ENCODE results near the gene TMEM185B.
"Not testable (repeated sequence)": the region's sequence is repeated elsewhere in the genome, so short reads cannot be mapped to it uniquely, and the experiment has no call there.

The TMEM185B gene

DNA sequence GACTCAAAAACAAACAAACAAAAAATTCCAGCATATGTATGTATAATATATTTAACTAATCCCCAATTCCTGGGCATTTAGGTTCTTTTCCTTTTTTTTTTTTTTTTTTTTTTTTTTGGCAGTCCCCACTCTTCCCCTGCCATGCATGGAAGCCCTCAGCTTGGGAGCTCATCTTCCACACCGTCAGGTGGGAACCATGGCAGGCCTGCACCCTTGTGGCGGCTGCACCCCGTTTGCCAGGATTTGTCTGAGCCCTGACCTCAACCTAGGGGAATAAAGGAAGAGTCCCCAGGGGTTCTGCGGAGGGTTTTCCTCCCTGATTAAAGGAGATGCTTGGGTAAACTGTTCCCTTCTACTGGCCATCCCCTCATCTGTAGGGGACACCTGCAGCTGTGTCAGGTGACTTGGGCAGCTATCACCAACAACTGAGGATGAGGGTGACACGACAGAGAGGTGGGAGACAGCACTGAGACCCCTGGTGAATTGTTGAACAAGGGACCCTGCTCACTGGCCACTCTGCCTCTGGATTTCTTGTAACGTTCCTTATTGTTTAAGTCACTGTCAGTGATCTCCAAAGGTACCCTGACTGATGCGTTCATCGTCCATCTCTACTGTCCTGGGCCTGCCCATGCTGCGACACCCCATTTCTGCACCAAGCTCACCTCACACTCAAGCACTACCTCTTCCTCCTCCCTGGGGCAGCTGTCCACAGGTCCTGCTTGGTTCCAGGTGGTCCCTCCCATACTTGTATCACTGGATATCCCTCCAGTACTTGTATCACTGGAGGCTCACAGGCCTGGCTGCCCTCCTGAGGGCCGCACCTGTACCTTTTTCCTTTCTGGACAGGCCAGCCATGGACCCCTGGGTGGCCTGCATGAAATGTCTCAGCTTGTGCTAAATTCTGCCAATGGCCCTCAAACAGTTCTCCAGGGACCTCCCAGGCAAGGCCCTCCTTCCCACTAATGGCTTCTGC is 14.5 kb downstream of the TMEM185B start:
- Mint-ChIP-seq H3K4me1 (no peaks in the 10 kb centered on the region), H3K27ac (no peak overlapping the region), H3K27me3 (no peaks in the 10 kb centered on the region), H3K9me3 (no peaks in the 10 kb centered on the region), H3K4me3 (no peak overlapping the region)
- ATAC-seq: no peak
- DNase-seq: no peak

DNA sequence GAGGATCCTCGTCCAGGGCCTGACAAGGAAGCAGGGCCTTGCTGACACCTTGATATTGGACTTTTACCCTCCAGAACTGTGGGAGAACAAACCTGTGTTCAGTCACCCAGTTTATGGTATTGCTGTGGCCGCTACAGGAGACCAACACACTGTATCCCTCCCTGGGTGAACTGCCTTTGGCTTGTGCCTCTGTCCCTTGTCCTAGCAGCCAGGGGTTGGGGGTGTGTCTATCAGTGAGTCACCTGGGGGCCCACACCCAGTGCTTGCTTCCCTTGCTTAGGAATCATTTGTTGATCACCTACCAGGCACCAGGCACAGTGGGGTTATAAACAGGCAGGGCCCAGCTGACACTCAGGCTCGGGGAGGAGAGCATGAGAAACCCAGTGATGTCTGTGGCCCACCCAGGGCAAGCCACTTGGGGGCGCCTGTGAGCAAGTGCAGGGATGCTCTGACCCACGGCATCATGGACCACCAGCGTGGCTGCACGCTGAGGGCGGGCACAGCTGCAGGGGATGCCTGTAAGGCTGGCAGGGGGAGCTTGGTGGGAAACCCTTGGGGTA is 17.1 kb downstream of the TMEM185B start:
- no peak overlapping the region for H3K27ac Mint-ChIP-seq
- peak; percentile 48 to 52 for DNase-seq
- no peaks in the 10 kb centered on the region for H3K9me3 Mint-ChIP-seq
- peak; percentile 53 for ATAC-seq
- no peak overlapping the region for H3K4me3 Mint-ChIP-seq
- no peaks in the 10 kb centered on the region for H3K27me3 Mint-ChIP-seq
- no peaks in the 10 kb centered on the region for H3K4me1 Mint-ChIP-seq

DNA sequence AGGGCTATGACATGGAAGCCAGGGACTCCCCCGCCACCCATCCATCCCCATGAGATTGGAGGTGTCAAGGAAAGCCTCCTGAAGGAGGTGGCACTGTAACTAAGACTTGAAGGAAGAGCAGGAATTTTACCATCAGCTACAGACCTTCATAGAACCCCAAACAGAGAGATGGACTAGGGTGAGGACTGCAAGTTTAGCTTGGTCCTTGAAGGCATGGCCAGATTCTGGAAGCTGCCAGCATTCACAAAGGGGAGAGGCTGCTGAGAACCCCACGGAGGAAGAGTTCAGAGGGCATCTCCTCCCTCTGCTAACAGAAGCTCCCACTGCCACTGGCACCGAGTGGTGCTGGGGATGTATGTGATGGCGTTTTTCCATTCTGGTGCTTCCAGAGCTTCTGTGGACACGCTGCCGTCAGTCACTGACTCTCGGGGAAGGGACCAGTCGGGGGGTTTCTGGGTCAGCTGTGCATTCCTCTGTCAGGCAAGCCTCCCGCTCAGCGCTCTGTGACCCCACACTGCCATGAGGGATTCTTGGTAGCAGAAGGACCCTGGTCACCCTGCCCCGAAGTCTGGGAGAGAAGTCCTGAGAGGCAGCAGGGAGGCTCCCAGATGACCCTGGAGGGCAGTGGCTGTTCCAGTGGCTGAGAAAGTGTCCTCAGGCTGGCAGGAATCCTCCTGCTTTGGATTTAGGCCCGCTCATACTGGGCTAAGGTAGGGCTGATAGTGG is 18.1 kb downstream of the TMEM185B start:
- no peak for ATAC-seq
- no peak overlapping the region for H3K4me3 Mint-ChIP-seq
- peak in 1 of 2 donors; percentile 3 for DNase-seq
- no peaks in the 10 kb centered on the region for H3K4me1 Mint-ChIP-seq
- no peaks in the 10 kb centered on the region for H3K27me3 Mint-ChIP-seq
- H3K9me3 Mint-ChIP-seq: no peaks in the 10 kb centered on the region
- no peak overlapping the region for H3K27ac Mint-ChIP-seq

GRCh38 chr2:120204417-120204816 is 18.8 kb downstream of the TMEM185B start:
- Mint-ChIP-seq H3K4me3 (no peak overlapping the region), H3K27me3 (no peaks in the 10 kb centered on the region), H3K27ac (no peak overlapping the region), H3K9me3 (no peaks in the 10 kb centered on the region), H3K4me1 (no peaks in the 10 kb centered on the region)
- ATAC-seq: peak; percentile 24
- DNase-seq: no peak

- Mint-ChIP-seq H3K4me1 (no peaks in the 10 kb centered on the region), H3K27ac (no peak overlapping the region), H3K27me3 (no peaks in the 10 kb centered on the region), H3K9me3 (peaks cover under 1 to 2% of the 10 kb centered on the region in 2 donors), H3K4me3 (no peak overlapping the region)
- ATAC-seq (peak; percentile 6), DNase-seq (no peak)
Observed at GRCh38 chr2:120204022-120204405, 19.2 kb downstream of the TMEM185B start.

- DNase-seq: no peak
- no peaks in the 10 kb centered on the region for H3K27me3 Mint-ChIP-seq
- H3K9me3 Mint-ChIP-seq: peaks cover 5 to 7% of the 10 kb centered on the region in 2 donors
- H3K4me1 Mint-ChIP-seq: no peaks in the 10 kb centered on the region
- H3K27ac Mint-ChIP-seq: no peak overlapping the region
- no peak overlapping the region for H3K4me3 Mint-ChIP-seq
- ATAC-seq: no peak
Observed at GRCh38 chr2:120203251-120204021, 19.8 kb downstream of the TMEM185B start.

GRCh38 chr2:120199817-120200459 is 23.3 kb downstream of the TMEM185B start:
- ATAC-seq, H3K27ac Mint-ChIP-seq, DNase-seq, H3K4me1 Mint-ChIP-seq, H3K27me3 Mint-ChIP-seq, H3K9me3 Mint-ChIP-seq, H3K4me3 Mint-ChIP-seq: not testable (repeated sequence)

GRCh38 chr2:120195553-120195952 is 27.6 kb downstream of the TMEM185B start:
- no peaks in the 10 kb centered on the region for H3K27me3 Mint-ChIP-seq
- no peaks in the 10 kb centered on the region for H3K4me1 Mint-ChIP-seq
- DNase-seq (no peak), ATAC-seq (no peak)
- no peak overlapping the region for H3K27ac Mint-ChIP-seq
- H3K9me3 Mint-ChIP-seq: peaks cover 27 to 28% of the 10 kb centered on the region in 2 donors
- H3K4me3 Mint-ChIP-seq: no peak overlapping the region

GRCh38 chr2:120192280-120192679 is 30.9 kb downstream of the TMEM185B start:
- Mint-ChIP-seq H3K4me3 (no peak overlapping the region), H3K27me3 (no peaks in the 10 kb centered on the region), H3K27ac (no peak overlapping the region), H3K9me3 (peaks cover 24 to 26% of the 10 kb centered on the region in 2 donors), H3K4me1 (no peaks in the 10 kb centered on the region)
- ATAC-seq (no peak), DNase-seq (no peak)

DNA sequence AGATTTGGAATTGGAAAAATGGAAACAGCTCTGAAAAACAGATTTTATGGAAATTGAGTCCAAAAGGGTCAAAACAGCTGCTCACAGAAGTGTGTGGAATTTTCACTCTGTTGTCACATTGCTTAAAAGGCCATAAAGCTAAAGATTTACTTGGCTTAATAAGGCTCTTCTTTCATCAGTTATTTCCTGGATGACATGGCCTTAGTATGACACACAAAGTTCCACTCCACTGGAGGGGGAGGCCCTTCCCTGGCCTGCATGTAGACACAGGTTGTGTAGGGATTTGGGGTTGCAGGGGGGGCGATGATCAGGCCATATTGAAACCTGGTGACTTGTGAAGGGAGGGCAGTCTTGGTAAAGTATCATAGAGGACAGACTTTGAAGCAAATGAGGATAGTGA is 34.0 kb downstream of the TMEM185B start:
- Mint-ChIP-seq H3K27ac (no peak overlapping the region), H3K27me3 (no peaks in the 10 kb centered on the region), H3K4me3 (no peak overlapping the region), H3K4me1 (no peaks in the 10 kb centered on the region), H3K9me3 (peaks cover 22 to 24% of the 10 kb centered on the region in 2 donors)
- DNase-seq (no peak), ATAC-seq (no peak)

- Mint-ChIP-seq H3K4me3 (peak overlapping the region; percentile 48 to 53), H3K9me3 (no peaks in the 10 kb centered on the region), H3K27me3 (no peaks in the 10 kb centered on the region), H3K27ac (peak overlapping the region; percentile 7 to 59), H3K4me1 (peaks cover 46% of the 10 kb centered on the region)
- DNase-seq: no peak
- ATAC-seq: no peak
Observed at GRCh38 chr2:120182019-120182560, 41.1 kb downstream of the TMEM185B start.

DNA sequence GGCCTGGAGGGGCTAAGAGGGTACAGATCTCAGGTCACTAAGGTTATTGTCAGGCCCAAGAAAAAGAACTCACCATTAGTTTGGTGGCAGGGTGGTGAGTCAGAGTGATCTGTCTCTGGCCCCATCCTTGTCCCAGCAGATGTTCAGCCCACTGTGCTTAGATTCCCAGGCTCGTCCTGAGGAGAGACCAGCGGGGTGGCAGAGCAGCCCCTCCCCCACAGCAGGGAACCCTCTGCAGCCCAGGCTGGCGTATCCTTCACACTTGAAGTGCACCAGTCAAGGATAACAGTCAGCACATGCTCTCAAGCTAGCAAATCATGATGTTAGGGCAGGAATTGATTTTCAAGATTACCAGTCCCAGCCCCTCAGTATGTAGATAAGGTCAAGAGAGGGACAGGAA is 43.1 kb downstream of the TMEM185B start:
- H3K9me3 Mint-ChIP-seq: no peaks in the 10 kb centered on the region
- ATAC-seq (no peak), DNase-seq (no peak)
- no peak overlapping the region for H3K27ac Mint-ChIP-seq
- no peaks in the 10 kb centered on the region for H3K27me3 Mint-ChIP-seq
- H3K4me1 Mint-ChIP-seq: peaks cover 46% of the 10 kb centered on the region
- H3K4me3 Mint-ChIP-seq: no peak overlapping the region

DNA sequence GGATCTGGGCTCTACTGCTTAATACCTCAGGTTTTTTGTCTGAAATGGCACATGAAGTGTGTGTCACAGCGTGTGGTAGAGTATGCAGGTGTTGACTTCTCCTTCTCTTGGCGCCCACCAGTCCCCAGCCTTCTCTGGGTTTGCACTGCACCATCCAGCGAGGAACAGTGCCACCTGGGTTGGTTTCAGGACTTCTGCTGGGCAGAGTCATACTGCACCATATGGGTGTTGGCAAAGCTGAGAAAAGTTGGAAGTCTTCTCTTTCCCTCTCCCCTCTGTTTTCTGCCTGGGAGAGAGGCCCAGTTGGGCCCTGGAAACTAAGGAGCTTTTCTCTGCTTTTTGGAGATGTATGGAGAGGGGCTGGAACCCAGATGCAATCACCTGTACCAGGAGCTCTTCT is 43.8 kb downstream of the TMEM185B start:
- no peak for DNase-seq
- H3K27me3 Mint-ChIP-seq: no peaks in the 10 kb centered on the region
- H3K9me3 Mint-ChIP-seq: no peaks in the 10 kb centered on the region
- no peak for ATAC-seq
- peaks cover 46% of the 10 kb centered on the region for H3K4me1 Mint-ChIP-seq
- H3K27ac Mint-ChIP-seq: peak overlapping the region; percentile 44 to 56
- no peak overlapping the region for H3K4me3 Mint-ChIP-seq

- peaks cover 40% of the 10 kb centered on the region for H3K4me1 Mint-ChIP-seq
- no peaks in the 10 kb centered on the region for H3K27me3 Mint-ChIP-seq
- peak overlapping the region; percentile 43 to 51 for H3K27ac Mint-ChIP-seq
- H3K9me3 Mint-ChIP-seq: no peaks in the 10 kb centered on the region
- H3K4me3 Mint-ChIP-seq: peak overlapping the region; percentile 66 to 91
- ATAC-seq (no peak), DNase-seq (no peak)
Observed at GRCh38 chr2:120177973-120178372, 45.2 kb downstream of the TMEM185B start.
